ENCODE results near the gene NUP62. TPM values are rescaled to one million over a fixed set of nuclear protein-coding genes. Genes with fewer than 3 reads are reported as not detected.

NUP62 gene
- total and polyA plus RNA-seq, 2 experiments from 2014 or later, result 55.5 to 99.4 TPM

GRCh38 chr19:49904136-49904535 is 25.2 kb downstream of the NUP62 start:
- H3K27ac ChIP-seq (ENCODE audit: low read depth), result no peak overlapping the region
- no peaks in the 10 kb centered on the region for H3K9me2 ChIP-seq (ENCODE audit: insufficient read depth)
- Mint-ChIP-seq H3K4me3 (no peak overlapping the region), H3K4me1 (peaks cover 19% of the 10 kb centered on the region), H3K36me3 (ENCODE audit: low read depth) (peaks cover 35% of the 10 kb centered on the region), H3K27ac (no peak overlapping the region), H3K9me3 (no peaks in the 10 kb centered on the region; the same call in 2 of the 3 replicates), H3K27me3 (ENCODE audit: insufficient read depth, low read depth, poor library complexity) (peaks cover 15% of the 10 kb centered on the region)
- ATAC-seq (no peak), DNase-seq (ENCODE audit: low spot score) (no peak)
- peaks cover 3% of the 10 kb centered on the region; the same call in 1 of the 2 replicates for H3K36me3 ChIP-seq (ENCODE audit: insufficient read depth)
- no peak overlapping the region for H3K4me3 ChIP-seq
- TF ChIP-seq ZNF114 (CRISPR knock-in tag; IDR thresholded peaks at IDR 0.05) (no peak), REST (IDR thresholded peaks at IDR 0.05; ENCODE audit: unreplicated experiment) (no peak), ETS1 (IDR thresholded peaks at IDR 0.05) (no peak), NANOG (IDR thresholded peaks at IDR 0.05; ENCODE audit: borderline replicate concordance) (no peak), ZNF331 (CRISPR knock-in tag; IDR thresholded peaks at IDR 0.05; ENCODE audit: low read depth) (no peak), CTCF (conservative IDR thresholded peaks at IDR 0.05; ENCODE audit: low read depth in 2 of 2) (no peak), STAT1 (IDR thresholded peaks at IDR 0.05; ENCODE audit: unreplicated experiment) (no peak)
- H2AFZ ChIP-seq, result no peak overlapping the region
- no peaks in the 10 kb centered on the region for H3K79me2 ChIP-seq (replicated peaks; ENCODE audit: insufficient read depth)
- H3K4me1 ChIP-seq (ENCODE audit: insufficient read depth), result peaks cover 10% of the 10 kb centered on the region
- H3F3A ChIP-seq (replicated peaks; ENCODE audit: low read depth), result peaks cover 5% of the 10 kb centered on the region; the same call in 1 of the 2 replicates
- H3K4me2 ChIP-seq, result no peak overlapping the region
- no peaks in the 10 kb centered on the region for H3K27me3 ChIP-seq (ENCODE audit: insufficient read depth)
- H4K20me1 ChIP-seq (replicated peaks; ENCODE audit: insufficient read depth), result peaks cover 19% of the 10 kb centered on the region

GRCh38 chr19:49896863-49897621 is 32.3 kb downstream of the NUP62 start, which contains the start of gene IL4I1:
TSS of gene IL4I1 (minus strand) at chr19:49896887. CDS start at chr19:49896160, 727 bp downstream.
- Histone ChIP-seq H4K20me1 (replicated peaks; ENCODE audit: insufficient read depth) (no peaks in the 10 kb centered on the region), H2AFZ (no peak within 1 kb of the TSS), H3K9me2 (ENCODE audit: insufficient read depth) (no peaks in the 10 kb centered on the region), H3K36me3 (ENCODE audit: insufficient read depth) (no peaks in the 10 kb centered on the region), H3K79me2 (replicated peaks; ENCODE audit: insufficient read depth) (no peaks in the 10 kb centered on the region), H3F3A (replicated peaks; ENCODE audit: low read depth) (no peaks in the 10 kb centered on the region), H3K4me1 (ENCODE audit: insufficient read depth) (no peaks in the 10 kb centered on the region), H3K27ac (ENCODE audit: low read depth) (no peak within 1 kb of the TSS), H3K27me3 (ENCODE audit: insufficient read depth) (no peaks in the 10 kb centered on the region), H3K4me3 (no peak within 1 kb of the TSS), H3K4me2 (no peak within 1 kb of the TSS)
- Mint-ChIP-seq H3K36me3 (ENCODE audit: low read depth) (no peaks in the 10 kb centered on the region), H3K4me3 (no peak within 1 kb of the TSS; the same call in 2 of the 3 replicates), H3K9me3 (no peaks in the 10 kb centered on the region; the same call in 2 of the 3 replicates), H3K27ac (no peak within 1 kb of the TSS), H3K4me1 (peaks cover 7% of the 10 kb centered on the region), H3K27me3 (ENCODE audit: insufficient read depth, low read depth, poor library complexity) (peaks cover 11% of the 10 kb centered on the region)
- ATAC-seq, result peak; percentile 18
- DNase-seq (ENCODE audit: low spot score), result no peak
- TF ChIP-seq CTCF (conservative IDR thresholded peaks at IDR 0.05; ENCODE audit: low read depth in 2 of 2) (no peak), STAT1 (IDR thresholded peaks at IDR 0.05; ENCODE audit: unreplicated experiment) (no peak), CREB1 (CRISPR knock-in tag; IDR thresholded peaks at IDR 0.05; ENCODE audit: low read depth) (no peak), REST (IDR thresholded peaks at IDR 0.05; ENCODE audit: unreplicated experiment) (no peak), POLR2AphosphoS5 (IDR thresholded peaks at IDR 0.05; ENCODE audit: low read depth) (no peak), EZH2 (IDR thresholded peaks at IDR 0.05; ENCODE audit: low read depth, unreplicated experiment) (no peak)
